GM10248 (cell line): ENCODE results near the gene CENPE.
A peak's percentile ranks its signal among the peaks of the same experiment; 100 is the strongest.

Source experiments
- CTCF ChIA-PET: fragments of 300-600 bp; sonication (Branson Sonifier 250); formaldehyde crosslinking; extraction: SDS; loops from one replicate; lab custom pipeline; 2021; ENCODE audit warnings: antibody characterized with exemption; lab: Yijun Ruan, JAX
- POLR2A ChIA-PET: fragments of 350-650 bp; sonication (Branson Sonifier 250); formaldehyde crosslinking; extraction: SDS; loops from one replicate; lab custom pipeline; 2020; ENCODE audit warnings: antibody characterized with exemption; lab: Yijun Ruan, JAX
- DNase-seq: peaks from one replicate; pipeline ENCODE4 v3.0.0; 2012; ENCODE audit errors: extremely low spot score
- CTCF ChIP-seq: IDR thresholded peaks from 2 replicates; pipeline ENCODE4 v1.5.1; 2012; ENCODE audit warnings: mild to moderate bottlenecking, low read depth; ENCODE audit errors: extremely low read depth, missing control alignments, control extremely low read depth

CENPE gene

GRCh38 chr4:103098756-103099440 is 99.2 kb downstream of the CENPE start:
- CTCF ChIA-PET = interaction anchor here (0.7 to 7.8 kb wide), 19 partner anchors 8 to 796 kb away, joined by 3 to 55 read pairs (median 5); partner anchors contain the start of gene SLC9B1
- no peak for TF ChIP-seq CTCF
- DNase-seq = no peak
- POLR2A ChIA-PET = no interaction called here

GRCh38 chr4:103098341-103098740 is 99.8 kb downstream of the CENPE start:
- no peak for TF ChIP-seq CTCF
- no peak for DNase-seq
- ChIA-PET CTCF (interaction anchor here (0.7 to 7.8 kb wide), 6 partner anchors 7 to 674 kb away, joined by 3 to 55 read pairs (median 11); no protein-coding TSS in a partner anchor), POLR2A (no interaction called here)

- CTCF ChIA-PET = interaction anchor here (7.8 kb wide), 1 partner anchor 6 kb away, joined by 55 read pairs; no protein-coding TSS in a partner anchor
- POLR2A ChIA-PET = no interaction called here
- DNase-seq = no peak
- no peak for TF ChIP-seq CTCF
Measured at GRCh38 chr4:103097112-103097511, 101.0 kb downstream of the CENPE start.

- DNase-seq = no peak
- CTCF ChIA-PET = interaction anchor here (0.8 to 8.4 kb wide), 8 partner anchors 12 to 663 kb away, joined by 3 to 128 read pairs (median 4); partner anchors contain the start of gene SLC9B2
- TF ChIP-seq CTCF = no peak
- POLR2A ChIA-PET = no interaction called here
Measured at GRCh38 chr4:103095080-103095479, 103.1 kb downstream of the CENPE start.

GRCh38 chr4:103092245-103092644 is 105.9 kb downstream of the CENPE start:
- POLR2A ChIA-PET = no interaction called here
- CTCF ChIA-PET = interaction anchor here (0.6 to 8.4 kb wide), 38 partner anchors 9 to 835 kb away, joined by 3 to 128 read pairs (median 5); partner anchors contain the start of genes BDH2 and SLC9B2
- no peak for DNase-seq
- TF ChIP-seq CTCF = no peak

- CTCF ChIA-PET = interaction anchor here (0.6 to 8.4 kb wide), 47 partner anchors 9 to 834 kb away, joined by 3 to 128 read pairs (median 4); partner anchors contain the start of genes BDH2 and SLC9B2
- peak; percentile 65 for TF ChIP-seq CTCF
- peak; percentile 30 for DNase-seq
- POLR2A ChIA-PET = no interaction called here
Measured at GRCh38 chr4:103091601-103092223, 106.4 kb downstream of the CENPE start.
